Astrocyte of the spinal cord (primary cell): ENCODE measurements around the gene RAB3IP.
"Not testable (repeated sequence)": the region's sequence is repeated elsewhere in the genome, so short reads cannot be mapped to it uniquely, and the experiment has no call there.

Experiments
- DNase-seq: peaks from one replicate; pipeline ENCODE4 v3.0.0; 2011; ENCODE audit warnings: low read depth, low spot score
- H3K4me3 ChIP-seq: 2 replicates; pipeline ENCODE4 v1.5.1; 2011; ENCODE audit warnings: low read depth, mild to moderate bottlenecking, low read length, moderate library complexity
- CTCF ChIP-seq: IDR thresholded peaks from 2 replicates; pipeline ENCODE4 v1.5.1; 2012; ENCODE audit warnings: low read depth, mild to moderate bottlenecking, low read length, inconsistent platforms
- in situ Hi-C: cut with HindIII; loops from 2 replicates; pipeline ENCODE4 v1.10.0; 2017; ENCODE audit warnings: low sequenced_read_pairs

Gene RAB3IP

GRCh38 chr12:69851976-69852375 lies 113.3 kb downstream of the RAB3IP start:
- no peak for TF ChIP-seq CTCF
- peak; percentile 50 for DNase-seq
- H3K4me3 ChIP-seq = no peak overlapping the region
- in situ Hi-C loops = no loop called here

- in situ Hi-C loops, H3K4me3 ChIP-seq, DNase-seq: not testable (repeated sequence)
Observed at GRCh38 chr12:69853176-69853961, 114.7 kb downstream of the RAB3IP start.

GRCh38 chr12:69866698-69867097 lies 128.0 kb downstream of the RAB3IP start:
- no peak for DNase-seq
- in situ Hi-C loops = no loop called here
- no peak overlapping the region for H3K4me3 ChIP-seq
- no peak for TF ChIP-seq CTCF

- TF ChIP-seq CTCF = no peak
- no peak overlapping the region for H3K4me3 ChIP-seq
- no peak for DNase-seq
- in situ Hi-C loops = no loop called here
Observed at GRCh38 chr12:69868695-69869094, 130.0 kb downstream of the RAB3IP start.

- no peak for TF ChIP-seq CTCF
- H3K4me3 ChIP-seq = no peak overlapping the region
- DNase-seq = no peak
- in situ Hi-C loops = no loop called here
Observed at GRCh38 chr12:69872804-69873203, 134.1 kb downstream of the RAB3IP start.
